ENCODE data around the gene PALM2AKAP2. TPM values are rescaled to one million over a fixed set of nuclear protein-coding genes. Genes with fewer than 3 reads are reported as not detected.

PALM2AKAP2 gene
- 0.14 TPM in 1 of 2 replicates, not detected in the other for total RNA-seq (2014; rRNA removed; shearing (Covaris generic); ENCODE audit: low replicate concordance)

DNA sequence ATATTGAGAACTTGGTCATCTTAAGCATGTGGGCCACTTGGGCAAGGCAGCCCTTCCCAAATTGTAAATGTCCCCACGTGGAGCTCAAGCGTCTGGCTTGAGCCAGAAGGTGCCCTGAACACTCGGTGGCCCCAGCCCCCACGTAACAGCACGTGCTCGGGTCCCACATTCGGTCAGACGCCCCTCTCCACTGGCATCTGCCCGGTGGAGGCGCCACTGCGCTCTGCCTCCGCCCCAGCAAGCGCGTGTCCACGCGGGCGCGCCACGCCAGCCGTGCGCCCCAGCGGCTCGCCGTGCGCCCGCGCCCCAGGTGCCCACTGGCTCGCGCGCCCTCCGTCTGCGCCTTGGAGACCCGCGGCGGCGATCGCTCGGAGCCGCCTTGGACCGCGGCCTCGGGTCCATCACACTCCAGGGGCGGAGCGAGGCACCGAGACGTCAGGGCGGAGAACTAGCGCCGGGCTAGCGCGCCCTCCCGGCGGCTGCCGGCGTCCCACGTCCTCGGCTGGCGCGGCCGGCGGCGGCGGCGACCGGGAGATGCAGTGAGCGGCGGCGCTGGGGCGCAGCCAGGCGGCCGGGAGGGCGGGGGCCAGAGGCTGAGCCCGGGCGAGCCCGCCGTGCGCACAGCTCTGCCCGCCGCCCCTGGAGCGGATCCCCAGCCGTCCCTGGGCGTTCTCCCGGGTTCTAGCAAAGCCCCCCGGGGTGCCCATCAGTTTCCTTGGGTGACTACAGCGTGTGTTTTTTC lies at the start of gene PALM2AKAP2:
TSS of gene PALM2AKAP2 (plus strand) at position 488 of the 742 bp plus-strand sequence. CDS start 291 bp downstream, outside the sequence.
- DNase-seq (ENCODE audit: low read depth) = peak; percentile 60
- in situ Hi-C loops (cut with HindIII; ENCODE audit: low pct_unique_long_range_greater_than_20kb, low sequenced_read_pairs) = no loop called here

DNA sequence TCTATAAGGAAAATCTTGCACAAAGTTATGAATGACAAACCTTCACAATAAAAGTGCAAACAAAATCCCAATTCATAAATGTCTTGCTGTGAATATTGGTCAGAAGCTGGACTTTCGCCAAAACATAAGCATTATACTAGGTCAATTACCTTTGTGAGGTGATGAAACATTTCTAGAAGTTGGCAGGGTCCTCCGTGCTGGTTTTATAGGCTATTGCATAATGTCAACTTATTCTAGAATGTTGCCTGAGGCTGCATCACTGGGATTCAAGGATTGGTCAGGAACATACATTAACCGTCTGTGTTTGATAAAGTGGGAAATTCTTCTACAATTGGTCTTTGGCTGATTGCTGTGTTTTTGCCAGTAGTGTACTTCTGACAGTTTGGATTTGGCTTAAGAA lies 49.8 kb upstream of the PALM2AKAP2 start:
- DNase-seq (ENCODE audit: low read depth) = no peak
- in situ Hi-C loops (cut with HindIII; ENCODE audit: low pct_unique_long_range_greater_than_20kb, low sequenced_read_pairs) = no loop called here

DNA sequence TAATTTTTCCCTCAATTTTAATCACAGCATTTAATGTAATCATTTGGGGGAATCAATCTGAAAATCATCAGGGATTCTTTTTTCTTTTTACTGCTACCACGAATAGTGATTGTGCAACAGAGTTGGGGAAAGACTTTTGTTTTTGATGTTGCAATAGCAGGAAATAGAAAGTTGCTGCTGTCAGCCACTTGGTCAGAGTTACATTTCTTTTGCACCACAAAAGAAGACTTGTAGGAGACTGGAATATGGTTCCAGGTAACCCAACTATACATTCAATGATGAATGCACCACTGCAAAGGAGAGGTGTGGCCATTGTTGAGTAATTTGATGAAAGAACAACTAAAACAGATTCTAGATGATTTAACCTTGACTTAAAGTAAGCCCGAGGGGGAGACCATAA lies 46.3 kb upstream of the PALM2AKAP2 start:
- no peak for DNase-seq (ENCODE audit: low read depth)
- in situ Hi-C loops (cut with HindIII; ENCODE audit: low pct_unique_long_range_greater_than_20kb, low sequenced_read_pairs) = no loop called here

DNA sequence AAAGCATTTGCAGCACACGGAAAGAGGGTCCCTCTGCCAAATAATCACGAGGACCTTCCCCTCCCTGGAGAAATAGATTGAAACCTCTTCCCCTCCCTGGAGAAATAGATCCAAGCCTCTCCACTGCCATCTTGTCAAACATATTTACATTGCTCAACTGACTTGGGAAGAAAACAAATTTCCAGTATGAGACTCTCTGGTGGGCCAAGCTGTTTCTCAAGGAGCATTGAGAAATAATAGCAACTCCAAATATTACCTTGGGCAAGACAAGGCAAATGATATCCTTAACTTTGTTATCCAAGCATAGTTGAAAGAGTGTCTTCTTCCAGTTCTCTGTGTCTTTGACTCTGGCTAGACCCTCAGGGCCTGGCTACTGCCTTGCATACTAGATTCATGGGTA lies 45.2 kb upstream of the PALM2AKAP2 start:
- in situ Hi-C loops (cut with HindIII; ENCODE audit: low pct_unique_long_range_greater_than_20kb, low sequenced_read_pairs) = no loop called here
- no peak for DNase-seq (ENCODE audit: low read depth)

DNA sequence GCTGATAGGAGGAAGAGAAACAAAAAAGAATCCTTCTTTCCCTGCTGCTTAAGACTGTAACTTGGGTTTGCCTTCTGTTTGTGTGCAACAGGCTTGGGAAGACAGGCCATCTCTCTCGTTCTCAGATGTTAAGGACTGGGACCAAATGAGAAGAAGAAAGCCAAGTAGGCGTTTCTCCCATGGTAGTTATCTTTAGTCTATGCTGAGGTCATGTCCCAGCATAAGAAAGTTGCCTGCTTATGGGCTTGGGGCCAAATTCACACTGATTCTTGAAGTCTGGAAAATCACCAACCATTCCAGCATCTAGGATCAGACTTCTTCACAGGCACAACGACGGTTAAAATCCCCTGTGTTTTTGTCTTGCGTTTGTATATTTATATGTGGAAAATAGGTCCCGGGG lies 44.2 kb upstream of the PALM2AKAP2 start:
- in situ Hi-C loops (cut with HindIII; ENCODE audit: low pct_unique_long_range_greater_than_20kb, low sequenced_read_pairs) = no loop called here
- DNase-seq (ENCODE audit: low read depth) = no peak

DNA sequence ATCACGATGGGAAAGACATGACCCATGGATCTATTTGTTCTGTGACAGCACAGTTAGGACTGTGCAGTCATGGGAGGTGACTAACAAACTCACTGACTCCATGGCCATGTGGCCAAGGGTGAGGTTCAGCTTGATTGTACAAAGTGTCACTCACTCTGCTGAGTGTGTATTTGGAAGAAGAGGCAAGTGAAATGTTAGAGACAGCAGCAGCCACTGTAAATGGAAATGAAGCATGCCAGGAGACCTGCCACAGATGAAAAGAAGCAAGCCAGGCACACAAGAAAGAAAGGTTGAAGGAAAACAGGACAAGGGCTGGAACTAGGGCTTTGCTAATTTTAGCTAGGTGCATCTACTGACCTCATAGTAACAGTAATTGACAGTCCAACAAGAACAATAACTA lies 42.7 kb upstream of the PALM2AKAP2 start:
- in situ Hi-C loops (cut with HindIII; ENCODE audit: low pct_unique_long_range_greater_than_20kb, low sequenced_read_pairs) = no loop called here
- DNase-seq (ENCODE audit: low read depth) = no peak

DNA sequence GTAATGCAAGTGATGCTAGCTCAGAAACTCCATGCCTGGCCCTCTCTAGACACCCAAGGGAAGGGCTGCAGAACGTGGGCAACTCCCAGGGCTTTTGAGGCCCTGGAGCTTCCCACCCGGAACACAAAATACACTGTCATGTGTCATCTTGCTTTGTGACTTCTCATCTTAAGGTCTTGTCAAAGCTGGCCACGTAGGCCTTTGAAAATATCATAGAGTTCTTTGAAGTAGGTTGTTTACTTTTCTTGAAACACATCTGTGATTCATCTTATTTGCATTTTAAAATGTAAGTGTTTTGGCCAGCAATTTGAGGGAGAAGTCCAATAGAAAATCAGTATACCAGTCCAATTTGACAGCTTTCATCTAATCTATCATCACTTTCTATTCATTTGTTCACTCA lies 40.2 kb upstream of the PALM2AKAP2 start:
- in situ Hi-C loops (cut with HindIII; ENCODE audit: low pct_unique_long_range_greater_than_20kb, low sequenced_read_pairs) = no loop called here
- no peak for DNase-seq (ENCODE audit: low read depth)

DNA sequence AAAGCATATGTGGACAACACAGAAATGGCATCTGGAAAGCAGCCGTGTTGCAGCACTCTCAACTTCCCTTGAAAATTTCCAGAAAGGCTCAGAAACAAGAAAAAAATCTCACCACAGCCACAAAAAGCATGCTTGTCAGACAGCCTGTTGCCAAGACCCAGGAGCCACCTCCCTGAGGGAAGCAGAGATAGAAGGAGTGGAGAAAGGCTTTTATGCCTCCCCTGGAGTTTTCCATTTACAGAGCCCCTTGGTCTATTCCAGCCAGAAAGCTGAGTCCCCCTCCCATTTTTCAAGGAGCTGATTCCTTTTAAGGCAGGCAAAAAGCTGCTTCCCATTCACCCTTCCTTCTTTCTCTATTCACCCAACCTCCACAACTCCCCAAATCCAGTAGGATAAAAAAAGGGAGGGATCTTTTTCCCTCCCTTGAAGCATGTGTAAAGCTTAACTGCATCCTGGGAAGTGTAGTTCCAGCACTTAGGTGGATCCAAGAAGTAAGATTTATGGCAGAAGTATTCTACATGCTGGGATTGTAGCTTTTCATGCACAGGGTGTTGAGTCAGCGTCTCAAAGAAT lies 37.1 kb upstream of the PALM2AKAP2 start:
- DNase-seq (ENCODE audit: low read depth) = no peak
- in situ Hi-C loops (cut with HindIII; ENCODE audit: low pct_unique_long_range_greater_than_20kb, low sequenced_read_pairs) = no loop called here

DNA sequence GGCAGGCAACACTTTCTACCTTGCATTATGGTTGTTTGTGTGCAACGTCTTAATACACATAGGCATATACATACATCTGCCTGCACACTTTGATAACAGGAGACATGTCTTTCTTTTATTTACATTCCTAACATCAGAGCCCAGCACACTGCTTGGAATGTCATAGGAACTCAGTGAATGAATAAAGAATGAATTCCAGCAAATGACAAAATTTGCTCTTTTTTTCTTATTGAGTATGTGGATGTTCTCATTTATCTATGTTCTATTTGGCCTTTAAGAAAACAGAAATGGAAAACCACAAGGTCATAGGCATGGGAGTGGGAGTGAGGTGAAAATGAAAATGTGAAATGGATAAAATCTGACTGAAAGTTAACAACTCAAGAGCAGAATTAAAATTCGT lies 36.3 kb upstream of the PALM2AKAP2 start:
- no peak for DNase-seq (ENCODE audit: low read depth)
- in situ Hi-C loops (cut with HindIII; ENCODE audit: low pct_unique_long_range_greater_than_20kb, low sequenced_read_pairs) = no loop called here

DNA sequence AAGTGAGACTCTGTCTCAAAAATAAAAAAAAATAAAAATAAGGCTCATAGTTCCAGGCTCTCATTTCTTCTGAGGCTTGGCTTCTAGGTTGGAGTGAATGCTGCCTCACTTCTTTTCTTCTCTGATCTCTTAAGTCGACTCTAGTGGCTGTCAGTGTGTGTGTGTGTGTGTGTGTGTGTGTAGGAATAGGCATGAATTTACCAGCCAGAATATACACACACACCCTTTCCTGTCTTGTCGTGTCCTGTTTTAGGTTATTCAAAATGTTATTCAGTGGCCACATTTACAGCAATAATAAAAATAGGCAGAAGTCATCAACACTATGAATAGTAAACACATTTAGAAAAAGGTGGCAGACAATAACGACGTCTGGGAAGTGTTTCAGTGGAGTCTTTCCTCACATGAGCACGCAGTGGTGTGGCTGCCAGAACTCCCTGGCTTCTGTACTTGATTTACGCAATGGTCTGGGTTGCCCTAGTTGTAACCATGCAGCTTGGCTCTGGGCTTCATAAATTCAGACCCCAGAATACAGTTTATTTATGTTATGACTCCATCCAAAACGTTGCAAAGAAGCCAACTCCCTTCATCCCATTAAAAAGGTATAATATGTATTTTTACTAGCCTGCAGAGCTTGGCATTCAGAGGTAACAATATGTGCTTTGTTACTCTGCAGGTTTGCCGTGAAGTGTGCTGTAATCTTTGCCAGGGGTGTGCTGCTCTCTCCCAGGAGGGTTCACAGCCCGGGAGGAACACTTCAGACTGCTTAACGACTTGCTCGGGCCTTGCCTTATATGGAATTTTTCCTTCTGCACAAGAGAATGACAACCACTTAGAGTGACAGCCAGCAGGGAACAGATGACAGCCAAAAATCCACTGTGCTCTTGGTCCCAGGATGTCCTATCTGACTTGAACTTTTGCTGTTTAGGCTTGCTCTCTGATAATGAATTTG lies 34.4 kb upstream of the PALM2AKAP2 start:
- in situ Hi-C loops (cut with HindIII; ENCODE audit: low pct_unique_long_range_greater_than_20kb, low sequenced_read_pairs) = no loop called here
- DNase-seq (ENCODE audit: low read depth) = no peak

DNA sequence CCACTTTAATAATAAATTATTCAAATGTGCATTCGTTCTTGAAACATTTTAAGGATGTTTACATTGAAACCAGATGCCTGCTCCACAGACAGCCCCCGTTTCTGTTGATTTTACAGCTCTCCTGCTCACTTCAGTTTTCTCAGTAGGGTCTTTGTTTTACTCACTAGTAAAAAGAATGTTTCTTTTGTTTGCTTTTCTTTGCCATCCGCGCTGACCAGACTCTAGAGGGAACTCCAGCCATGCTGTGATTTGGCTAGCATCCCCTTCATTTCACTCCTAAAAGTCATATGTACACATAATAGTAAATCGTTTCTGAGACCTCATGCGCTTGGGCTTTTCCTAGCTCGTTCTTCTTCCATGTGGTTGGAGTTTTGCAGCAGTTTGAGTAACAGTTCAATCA lies 28.7 kb upstream of the PALM2AKAP2 start:
- in situ Hi-C loops (cut with HindIII; ENCODE audit: low pct_unique_long_range_greater_than_20kb, low sequenced_read_pairs) = no loop called here
- DNase-seq (ENCODE audit: low read depth) = no peak

DNA sequence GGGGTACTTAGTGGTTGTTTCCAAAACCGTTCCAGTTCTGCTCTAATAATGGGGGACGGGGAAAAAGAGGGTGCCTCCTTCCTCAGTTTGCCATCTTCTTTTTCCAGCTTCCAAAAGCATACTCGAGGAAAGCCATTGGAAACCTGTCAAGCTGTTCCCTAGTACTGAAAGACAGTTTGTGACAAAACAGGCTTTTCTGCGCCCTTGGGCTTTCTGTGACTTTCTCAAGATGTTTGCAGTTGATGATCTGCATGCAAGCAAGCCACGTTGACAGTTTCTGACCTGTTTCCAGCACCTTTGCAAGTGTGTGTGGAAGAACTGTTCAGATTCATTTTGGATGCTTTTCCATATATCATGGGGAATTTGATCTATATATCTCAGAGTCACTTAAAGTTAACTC lies 26.7 kb upstream of the PALM2AKAP2 start:
- no peak for DNase-seq (ENCODE audit: low read depth)
- in situ Hi-C loops (cut with HindIII; ENCODE audit: low pct_unique_long_range_greater_than_20kb, low sequenced_read_pairs) = no loop called here

DNA sequence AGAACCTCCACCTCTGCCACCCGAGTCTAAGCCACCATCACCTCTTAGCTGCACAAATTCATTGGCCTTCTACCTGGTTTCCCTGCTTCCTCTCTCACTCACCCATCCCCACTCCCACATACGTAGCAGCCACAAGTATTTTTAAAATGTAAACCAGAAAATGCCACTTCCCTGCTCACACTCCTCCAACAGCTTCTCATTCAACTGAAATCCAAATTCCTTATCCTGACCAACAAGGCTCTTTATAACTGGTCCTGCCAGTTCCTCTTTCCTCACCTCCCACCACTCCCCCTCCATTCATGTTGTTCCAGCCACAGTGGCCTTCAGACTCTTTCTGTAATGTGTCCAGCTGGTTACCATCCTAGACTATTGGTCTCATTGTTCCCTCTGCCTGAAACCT lies 25.0 kb upstream of the PALM2AKAP2 start:
- DNase-seq (ENCODE audit: low read depth) = no peak
- in situ Hi-C loops (cut with HindIII; ENCODE audit: low pct_unique_long_range_greater_than_20kb, low sequenced_read_pairs) = no loop called here

DNA sequence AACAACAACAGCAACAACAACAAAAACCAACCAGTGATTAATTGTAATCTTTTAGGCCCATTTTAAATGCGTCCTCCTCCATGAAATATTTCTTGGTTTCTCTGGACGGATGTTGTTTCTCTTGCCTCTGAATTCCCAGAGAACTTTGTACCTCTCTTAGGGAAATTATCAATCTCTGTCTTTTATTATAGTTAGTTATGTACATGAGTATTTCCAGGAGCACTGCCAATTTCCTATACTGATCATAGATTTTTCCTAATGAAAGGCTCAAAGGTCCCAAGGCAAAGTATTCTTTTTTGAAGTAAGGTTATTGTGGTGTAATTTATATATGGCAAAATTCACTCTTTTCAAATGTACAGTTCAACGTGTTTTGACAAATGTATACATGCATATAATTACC lies 20.4 kb upstream of the PALM2AKAP2 start:
- DNase-seq (ENCODE audit: low read depth) = no peak
- in situ Hi-C loops (cut with HindIII; ENCODE audit: low pct_unique_long_range_greater_than_20kb, low sequenced_read_pairs) = no loop called here

DNA sequence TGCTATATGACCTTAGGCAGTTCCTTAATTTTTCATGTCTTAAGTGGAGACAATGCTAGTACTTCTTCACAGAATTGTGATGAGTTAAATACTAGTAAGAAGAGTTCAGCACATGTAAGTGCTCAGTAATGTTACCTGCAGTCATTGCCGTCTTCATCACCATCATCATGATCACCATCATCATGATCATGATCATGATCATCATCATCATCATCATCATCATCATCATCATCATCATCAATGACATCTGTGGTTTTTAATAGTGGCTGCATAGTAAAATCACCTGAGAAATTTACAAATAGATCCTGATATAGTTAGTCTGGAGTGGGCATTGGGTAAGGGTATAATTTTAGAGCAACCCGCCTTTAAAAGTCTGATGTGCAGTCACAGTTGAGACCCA lies 14.7 kb upstream of the PALM2AKAP2 start:
- in situ Hi-C loops (cut with HindIII; ENCODE audit: low pct_unique_long_range_greater_than_20kb, low sequenced_read_pairs) = no loop called here
- no peak for DNase-seq (ENCODE audit: low read depth)

DNA sequence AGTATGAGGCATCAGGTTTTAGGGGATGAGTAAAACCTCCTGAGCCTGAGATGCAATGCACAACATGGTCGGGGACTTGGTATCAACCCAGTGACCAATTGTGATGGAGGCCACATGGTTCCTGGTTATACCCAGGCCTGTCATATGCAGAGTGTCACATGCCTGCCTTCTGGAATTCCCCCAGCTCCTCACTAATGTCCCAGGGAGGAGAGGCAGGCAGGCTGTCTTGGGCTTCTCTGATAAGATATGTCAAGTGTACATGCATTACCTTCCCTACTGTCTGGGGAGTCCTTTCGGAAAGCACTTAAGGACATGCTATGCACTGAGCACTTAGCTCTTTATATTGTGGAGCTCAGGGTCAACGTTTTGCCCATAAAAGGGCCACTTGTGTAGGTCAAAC lies 14.2 kb upstream of the PALM2AKAP2 start:
- in situ Hi-C loops (cut with HindIII; ENCODE audit: low pct_unique_long_range_greater_than_20kb, low sequenced_read_pairs) = no loop called here
- no peak for DNase-seq (ENCODE audit: low read depth)

DNA sequence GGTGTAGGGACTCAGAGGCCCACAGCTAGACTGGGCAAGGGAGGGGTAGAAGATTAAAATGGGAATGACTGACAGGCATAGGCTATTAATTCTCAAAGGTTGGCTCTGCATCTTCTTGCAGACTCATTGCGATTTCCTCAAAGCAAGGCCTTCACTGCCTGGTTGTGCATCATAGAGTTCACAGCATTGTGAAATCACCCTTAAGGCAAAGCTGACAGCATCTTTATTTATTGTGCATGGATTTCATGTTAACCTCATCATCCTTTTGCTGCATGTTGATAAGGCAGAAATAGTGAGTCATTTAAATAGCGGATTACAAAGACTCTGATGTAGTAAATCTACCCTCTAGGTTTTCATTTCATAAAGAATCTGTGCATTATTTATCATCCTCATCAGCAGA lies 13.6 kb upstream of the PALM2AKAP2 start:
- DNase-seq (ENCODE audit: low read depth) = no peak
- in situ Hi-C loops (cut with HindIII; ENCODE audit: low pct_unique_long_range_greater_than_20kb, low sequenced_read_pairs) = no loop called here

DNA sequence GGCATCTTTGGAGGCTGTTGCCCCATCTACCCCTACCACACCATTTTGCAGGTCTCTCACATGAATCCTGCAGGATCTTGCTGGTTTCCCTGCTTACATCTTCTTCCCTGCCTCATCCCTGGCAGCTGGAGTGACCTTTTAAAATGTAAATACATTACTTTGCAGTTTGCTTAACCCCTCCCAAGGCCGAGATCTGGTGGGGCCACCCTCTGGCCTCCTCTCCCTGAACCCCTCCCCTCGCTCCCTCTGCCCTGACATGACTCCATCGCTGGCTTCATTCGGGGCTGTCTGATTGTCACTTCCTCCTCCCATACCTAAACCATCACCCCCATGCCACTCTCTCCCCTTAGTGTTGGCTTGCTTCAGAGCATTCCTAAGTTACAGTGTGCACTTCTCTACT lies 12.6 kb upstream of the PALM2AKAP2 start:
- in situ Hi-C loops (cut with HindIII; ENCODE audit: low pct_unique_long_range_greater_than_20kb, low sequenced_read_pairs) = no loop called here
- DNase-seq (ENCODE audit: low read depth) = no peak

DNA sequence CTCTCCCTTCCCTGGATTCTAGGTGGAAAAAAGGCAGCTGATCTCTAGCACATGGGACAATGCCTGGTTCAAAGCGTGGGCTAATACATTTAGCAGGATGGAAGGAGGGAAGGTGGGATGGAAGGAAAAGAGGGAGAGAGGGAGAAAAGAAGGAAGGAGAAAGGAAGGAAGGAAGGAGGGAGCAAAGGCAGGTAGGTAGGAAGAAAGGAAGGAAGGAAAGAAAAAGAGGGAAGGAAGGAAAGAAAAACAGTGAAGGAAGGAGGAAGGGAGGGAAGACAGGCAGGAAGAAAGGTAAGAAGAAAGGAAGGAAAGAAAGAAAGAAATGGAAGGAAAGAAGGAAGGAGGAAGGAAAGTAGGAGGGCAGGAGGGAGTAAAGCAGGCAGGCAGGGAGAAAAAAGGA lies 12.2 kb upstream of the PALM2AKAP2 start:
- no peak for DNase-seq (ENCODE audit: low read depth)
- in situ Hi-C loops (cut with HindIII; ENCODE audit: low pct_unique_long_range_greater_than_20kb, low sequenced_read_pairs) = no loop called here
